Astrocyte (in vitro differentiated cells and primary cell): ENCODE data around the gene ZNF790. TPM values are rescaled to one million over a fixed set of nuclear protein-coding genes. Genes with fewer than 3 reads are reported as not detected.
A peak's percentile ranks its signal among the peaks of the same experiment; 100 is the strongest.
"Not testable (repeated sequence)": the region's sequence is repeated elsewhere in the genome, so short reads cannot be mapped to it uniquely, and the experiment has no call there.

ENCODE experiments used
- DNase-seq: peaks from one replicate; pipeline ENCODE4 v3.0.0-alpha.2; 2010; ENCODE audit warnings: low read depth
- FAIRE-seq: peaks from 2 replicates; lab custom pipeline; 2011; peaks lifted over from hg19 to GRCh38; lab: Jason Lieb, UNC
- H2AFZ ChIP-seq: 2 replicates; pipeline ENCODE4 v1.6.0; 2012; ENCODE audit warnings: low read depth, low read length, inconsistent platforms
- H3K27ac ChIP-seq: 2 replicates; pipeline ENCODE4 v1.5.1; 2011; ENCODE audit warnings: low read depth, low read length, inconsistent platforms
- H3K27me3 ChIP-seq: 2 replicates; pipeline ENCODE4 v1.6.0; 2011; ENCODE audit warnings: low read length, inconsistent platforms; ENCODE audit not compliant: insufficient read depth
- H3K36me3 ChIP-seq: 2 replicates; pipeline ENCODE4 v1.5.1; 2011; ENCODE audit warnings: low read length, inconsistent platforms; ENCODE audit not compliant: insufficient read depth
- H3K4me1 ChIP-seq: 2 replicates; pipeline ENCODE4 v1.5.1; 2011; ENCODE audit warnings: low read length, inconsistent platforms; ENCODE audit not compliant: insufficient read depth
- H3K4me2 ChIP-seq: 2 replicates; pipeline ENCODE4 v1.6.0; 2012; ENCODE audit warnings: low read length, inconsistent platforms
- H3K4me3 ChIP-seq: 2 replicates; pipeline ENCODE4 v1.5.1; 2011; ENCODE audit warnings: low read depth, mild to moderate bottlenecking, low read length, inconsistent platforms; ENCODE audit not compliant: insufficient read depth
- H3K79me2 ChIP-seq: 2 replicates; pipeline ENCODE4 v1.6.0; 2012; ENCODE audit warnings: mild to moderate bottlenecking, low read length, inconsistent platforms; ENCODE audit not compliant: insufficient read depth
- H3K9ac ChIP-seq: 2 replicates; pipeline ENCODE4 v1.6.0; 2012; ENCODE audit warnings: mild to moderate bottlenecking, low read length, inconsistent platforms
- H3K9me3 ChIP-seq: 2 replicates; pipeline ENCODE4 v1.5.1; 2012; ENCODE audit warnings: low read depth, mild to moderate bottlenecking, low read length, inconsistent platforms; ENCODE audit not compliant: insufficient read depth
- H4K20me1 ChIP-seq: 2 replicates; pipeline ENCODE4 v1.6.0; 2012; ENCODE audit warnings: low read length, inconsistent platforms; ENCODE audit not compliant: insufficient read depth
- H3K27ac Mint-ChIP-seq: one replicate; pipeline ENCODE4 v1.8.0; 2021; ENCODE audit warnings: mild to moderate bottlenecking, mixed read lengths; ENCODE audit not compliant: unreplicated experiment
- H3K27me3 Mint-ChIP-seq: one replicate; pipeline ENCODE4 v1.8.0; 2021; ENCODE audit warnings: low read depth, mixed read lengths; ENCODE audit not compliant: unreplicated experiment
- H3K36me3 Mint-ChIP-seq: one replicate; pipeline ENCODE4 v1.8.0; 2021; ENCODE audit warnings: low read depth, mixed read lengths; ENCODE audit not compliant: unreplicated experiment
- H3K4me1 Mint-ChIP-seq: one replicate; pipeline ENCODE4 v1.8.0; 2021; ENCODE audit warnings: low read depth, mixed read lengths; ENCODE audit not compliant: unreplicated experiment
- H3K4me3 Mint-ChIP-seq: one replicate; pipeline ENCODE4 v1.8.0; 2021; ENCODE audit warnings: mild to moderate bottlenecking, moderate library complexity, mixed read lengths; ENCODE audit not compliant: unreplicated experiment
- H3K9me3 Mint-ChIP-seq: one replicate; pipeline ENCODE4 v1.8.0; 2021; ENCODE audit warnings: mild to moderate bottlenecking, mixed read lengths; ENCODE audit not compliant: unreplicated experiment
- CTCF ChIP-seq: IDR thresholded peaks from 2 replicates; pipeline ENCODE4 v1.5.1; 2011; ENCODE audit warnings: low read depth, mild to moderate bottlenecking, inconsistent platforms, low read length, moderate library complexity; ENCODE audit not compliant: insufficient read depth
- EZH2 ChIP-seq: IDR thresholded peaks from 2 replicates; pipeline ENCODE4 v1.6.1; 2012; ENCODE audit warnings: mild to moderate bottlenecking, low read length, inconsistent platforms; ENCODE audit not compliant: insufficient read depth
- total RNA-seq: library from RNA; stranded (reverse); gene quantifications from 2 replicates; pipeline ENCODE4 v1.2.1, GENCODE V29; 2021

ZNF790 gene
- total RNA-seq, 1 donor from 2014 or later: 8.8 TPM

DNA sequence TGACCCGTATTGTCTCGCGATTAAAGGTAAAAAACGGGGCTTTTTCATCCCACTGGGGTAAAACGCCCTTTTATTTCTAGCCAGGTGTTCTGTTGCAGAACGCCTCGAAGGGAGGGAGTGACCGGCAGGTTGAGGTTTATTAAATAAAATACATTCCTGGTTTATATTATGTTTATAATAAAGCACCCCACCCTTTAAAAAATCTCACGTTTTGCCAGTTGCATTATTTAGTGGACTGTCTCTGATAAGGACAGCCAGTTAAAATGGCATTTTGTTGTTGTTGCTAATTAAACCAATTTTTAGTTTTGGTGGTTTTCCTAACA lies 40.4 kb downstream of the ZNF790 start:
- Histone ChIP-seq H3K4me1 (no peaks in the 10 kb centered on the region), H3K4me2 (peak overlapping the region; percentile 81), H3K79me2 (peaks cover 28% of the 10 kb centered on the region), H3K36me3 (peaks cover 5% of the 10 kb centered on the region), H3K27ac (peak overlapping the region; percentile 72), H3K27me3 (no peaks in the 10 kb centered on the region), H2AFZ (peak overlapping the region; percentile 99), H3K9me3 (peaks cover 15% of the 10 kb centered on the region), H3K9ac (peak overlapping the region; percentile 78), H3K4me3 (peak overlapping the region; percentile 92), H4K20me1 (no peaks in the 10 kb centered on the region)
- H3K27ac Mint-ChIP-seq: peak overlapping the region; percentile 69
- no peaks in the 10 kb centered on the region for H3K4me1 Mint-ChIP-seq
- no peak for FAIRE-seq
- H3K27me3 Mint-ChIP-seq: no peaks in the 10 kb centered on the region
- DNase-seq: no peak
- peaks cover 14% of the 10 kb centered on the region for H3K9me3 Mint-ChIP-seq
- no peak for TF ChIP-seq EZH2
- no peak for TF ChIP-seq CTCF
- peak overlapping the region; percentile 86 for H3K4me3 Mint-ChIP-seq
- peaks cover 11% of the 10 kb centered on the region for H3K36me3 Mint-ChIP-seq

- peaks cover 9% of the 10 kb centered on the region for H3K36me3 Mint-ChIP-seq
- peaks cover 15% of the 10 kb centered on the region for H3K9me3 ChIP-seq
- H3K4me1 Mint-ChIP-seq: no peaks in the 10 kb centered on the region
- H2AFZ ChIP-seq: peak overlapping the region; percentile 90
- H3K79me2 ChIP-seq: peaks cover 28% of the 10 kb centered on the region
- DNase-seq (no peak), FAIRE-seq (no peak)
- H3K4me1 ChIP-seq: no peaks in the 10 kb centered on the region
- H3K4me3 Mint-ChIP-seq: no peak overlapping the region
- H3K9ac ChIP-seq: peak overlapping the region; percentile 78
- no peaks in the 10 kb centered on the region for H3K27me3 ChIP-seq
- H3K4me3 ChIP-seq: peak overlapping the region; percentile 92
- peak overlapping the region; percentile 81 for H3K4me2 ChIP-seq
- peaks cover 3% of the 10 kb centered on the region for H3K36me3 ChIP-seq
- no peaks in the 10 kb centered on the region for H4K20me1 ChIP-seq
- H3K27me3 Mint-ChIP-seq: no peaks in the 10 kb centered on the region
- TF ChIP-seq CTCF (no peak), EZH2 (no peak)
- H3K27ac ChIP-seq: peak overlapping the region; percentile 26
- peaks cover 17% of the 10 kb centered on the region for H3K9me3 Mint-ChIP-seq
- H3K27ac Mint-ChIP-seq: no peak overlapping the region
Measured at GRCh38 chr19:36796714-36796992, 41.5 kb downstream of the ZNF790 start.

- H2AFZ ChIP-seq, H3K4me3 Mint-ChIP-seq, H3K27me3 Mint-ChIP-seq, H3K4me3 ChIP-seq, H3K36me3 Mint-ChIP-seq, H3K79me2 ChIP-seq, H3K4me1 Mint-ChIP-seq, H4K20me1 ChIP-seq, H3K4me1 ChIP-seq, H3K27me3 ChIP-seq, H3K27ac ChIP-seq, H3K9ac ChIP-seq, H3K27ac Mint-ChIP-seq, H3K36me3 ChIP-seq, H3K9me3 ChIP-seq: not testable (repeated sequence)
- H3K4me2 ChIP-seq: peak overlapping the region; percentile 39
- FAIRE-seq (peak; percentile 34), DNase-seq (peak; percentile 41)
- H3K9me3 Mint-ChIP-seq: peaks cover 17% of the 10 kb centered on the region
Measured at GRCh38 chr19:36791420-36792141, 46.6 kb downstream of the ZNF790 start.
